GM18498 (cell line): ENCODE measurements around the gene CNOT6.

Experiments used
- ATAC-seq: cut with Tn5 transposase; IDR thresholded peaks from one replicate; pipeline ENCODE4 v1.9.1; 2021; ENCODE audit warnings: mild to moderate bottlenecking, moderate library complexity; ENCODE audit not compliant: unreplicated experiment

Gene CNOT6

GRCh38 chr5:180558232-180558631 lies 64.1 kb downstream of the CNOT6 start:
- ATAC-seq = no peak

DNA sequence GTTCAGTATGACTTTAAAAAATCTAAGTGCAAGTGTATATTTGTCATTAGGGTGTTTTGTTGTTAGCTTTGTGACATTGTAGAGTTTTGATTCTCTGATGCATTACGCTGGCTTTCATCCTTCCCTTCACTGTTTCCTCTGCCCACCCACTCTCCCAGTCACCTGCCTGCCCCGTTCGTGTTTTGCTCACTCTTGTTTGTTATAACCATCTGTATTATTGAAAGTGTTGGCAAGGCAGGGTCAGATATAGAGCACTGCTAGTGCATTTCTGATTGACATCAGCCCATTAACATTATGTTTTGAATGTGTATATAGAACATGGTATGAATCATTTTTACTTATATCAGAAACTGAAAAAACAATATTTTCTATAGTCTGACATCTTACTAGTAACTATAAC lies 69.8 kb downstream of the CNOT6 start:
- ATAC-seq = peak; percentile 36

DNA sequence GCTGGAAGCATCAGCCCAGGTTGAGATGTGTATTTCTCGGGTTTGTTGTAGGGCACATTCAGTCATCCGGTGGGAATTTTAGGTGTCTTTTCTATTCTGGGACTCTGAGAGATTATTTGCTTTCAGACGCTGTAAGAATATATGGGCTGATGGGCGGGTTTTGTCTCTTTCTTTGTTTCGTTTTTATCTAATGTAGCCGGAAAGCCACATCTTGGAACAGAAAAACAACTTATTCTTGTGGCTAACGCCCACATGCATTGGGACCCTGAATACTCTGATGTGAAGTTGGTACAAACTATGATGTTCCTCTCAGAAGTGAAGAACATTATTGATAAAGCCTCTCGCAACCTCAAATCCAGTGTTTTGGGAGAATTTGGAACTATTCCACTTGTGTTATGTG lies 74.7 kb downstream of the CNOT6 start:
- no peak for ATAC-seq

DNA sequence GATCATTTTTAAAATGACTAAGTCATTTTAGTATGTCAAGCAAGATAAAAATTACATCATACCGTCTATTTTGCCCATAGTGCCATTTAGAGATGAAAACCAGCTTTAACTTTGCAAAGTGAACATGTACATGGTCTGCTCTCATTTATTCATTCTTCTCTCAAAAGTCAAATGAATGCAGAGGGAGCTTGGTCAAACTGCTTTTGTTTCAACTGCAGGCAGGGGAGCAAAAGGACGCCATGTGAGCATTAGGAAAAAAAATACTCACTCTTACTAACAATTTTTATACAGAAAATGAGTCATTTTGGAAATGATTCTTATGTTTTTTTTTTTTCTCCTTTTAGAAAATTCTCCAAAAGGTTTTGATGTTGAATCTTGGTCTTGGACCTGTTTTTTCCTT lies 81.4 kb downstream of the CNOT6 start:
- no peak for ATAC-seq

DNA sequence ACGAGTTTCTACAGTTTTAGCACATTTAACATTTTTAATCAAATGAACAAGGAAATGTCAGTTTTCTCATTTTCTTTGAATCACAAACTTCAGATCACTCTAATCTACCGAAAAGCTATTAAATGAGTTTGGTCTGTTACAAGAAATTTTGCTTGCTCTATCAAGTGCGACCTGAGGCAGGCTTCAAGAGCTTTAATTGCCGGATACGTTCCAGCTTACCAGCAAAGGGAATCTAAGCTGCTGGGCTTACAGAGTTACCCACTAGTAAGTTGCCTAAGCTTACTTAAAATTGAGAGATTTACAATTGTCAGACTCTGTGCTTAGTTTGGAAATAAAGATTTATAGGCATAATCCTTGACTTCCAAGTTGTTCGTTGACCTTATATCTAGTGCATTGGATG lies 86.5 kb downstream of the CNOT6 start:
- no peak for ATAC-seq

GRCh38 chr5:180583738-180584137 lies 89.6 kb downstream of the CNOT6 start:
- ATAC-seq = no peak

GRCh38 chr5:180586204-180586603 lies 92.0 kb downstream of the CNOT6 start:
- no peak for ATAC-seq

DNA sequence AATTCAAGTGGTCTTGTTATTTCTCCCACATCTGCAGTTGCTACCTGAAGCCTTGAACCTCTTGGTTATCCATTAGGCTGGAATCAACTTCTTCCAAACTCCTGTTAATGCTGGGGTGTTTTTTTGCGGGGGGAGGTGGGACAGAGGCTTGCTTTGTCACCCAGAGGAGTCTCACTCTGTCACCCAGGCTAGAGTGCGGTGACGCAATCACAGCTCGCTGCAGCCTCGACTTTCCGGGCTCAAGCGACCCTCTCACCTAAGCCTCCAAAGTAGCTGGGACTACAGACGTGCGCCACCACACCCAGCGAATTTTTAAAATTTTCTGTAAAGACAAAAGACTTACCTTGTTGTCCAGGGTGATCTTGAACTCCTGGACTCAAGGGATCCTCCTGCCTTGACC lies 92.7 kb downstream of the CNOT6 start:
- ATAC-seq = no peak

GRCh38 chr5:180589771-180590542 lies 95.8 kb downstream of the CNOT6 start:
- ATAC-seq = peak; percentile 47

DNA sequence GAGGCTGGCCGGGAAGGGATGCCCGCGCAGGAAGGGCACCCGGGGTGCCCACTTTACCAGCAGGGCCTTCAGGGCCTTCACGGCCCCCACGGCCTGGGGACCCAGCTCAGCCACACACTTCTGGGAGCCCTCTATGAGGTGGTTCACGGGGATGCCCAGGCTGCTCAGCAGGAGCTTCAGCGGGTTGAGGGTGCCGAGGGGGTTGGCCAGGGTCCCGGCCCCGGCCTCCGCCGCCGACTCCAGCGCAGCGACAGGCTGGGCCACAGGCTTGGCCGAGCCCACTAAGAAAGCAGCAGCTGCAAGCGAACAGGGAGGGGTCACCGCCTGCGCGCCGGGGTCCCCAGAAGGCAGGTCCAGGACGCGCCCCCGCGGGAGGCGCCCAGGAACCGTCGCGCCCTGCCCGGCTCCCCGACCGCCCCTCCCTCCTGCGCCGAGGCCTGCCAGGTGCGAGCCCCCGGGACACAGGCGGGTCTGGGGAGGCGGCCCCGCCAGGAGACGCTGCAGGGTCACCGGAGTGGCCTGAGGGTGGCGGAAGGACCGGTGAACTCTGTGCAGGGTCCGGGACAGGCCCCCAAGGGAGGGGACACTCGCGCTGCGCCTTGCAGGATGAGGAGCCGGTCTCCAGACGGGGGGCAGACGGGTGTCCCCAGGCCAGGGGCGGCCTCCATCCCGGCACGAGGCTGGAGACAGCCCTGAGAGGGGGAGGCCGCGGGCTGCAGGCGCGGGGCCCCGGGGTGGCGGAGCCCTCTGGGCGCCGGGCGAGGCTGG lies 96.5 kb downstream of the CNOT6 start:
- peak; percentile 12 for ATAC-seq

DNA sequence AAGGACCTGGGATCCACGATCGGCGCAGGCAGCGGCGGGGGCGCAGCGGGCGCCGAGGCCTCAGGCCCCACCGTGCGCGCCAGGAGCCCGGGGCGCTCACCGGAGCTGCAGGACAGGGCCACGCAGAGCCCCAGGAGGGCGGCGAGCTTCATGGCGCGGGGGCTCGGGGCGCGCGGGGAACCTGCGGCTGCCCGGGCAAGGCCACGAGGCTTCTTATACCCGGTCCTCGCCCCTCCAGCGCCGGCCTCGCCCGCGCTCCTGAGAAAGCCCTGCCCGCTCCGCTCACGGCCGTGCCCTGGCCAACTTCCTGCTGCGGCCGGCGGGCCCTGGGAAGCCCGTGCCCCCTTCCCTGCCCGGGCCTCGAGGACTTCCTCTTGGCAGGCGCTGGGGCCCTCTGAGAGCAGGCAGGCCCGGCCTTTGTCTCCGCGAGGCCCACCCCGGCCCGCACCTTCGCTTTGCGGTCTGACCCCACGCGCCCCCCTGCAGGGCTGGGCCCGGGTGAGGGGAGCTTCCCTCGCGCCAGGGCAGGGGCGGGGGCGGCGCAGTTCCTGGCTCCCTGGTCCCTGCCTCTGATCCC lies 97.2 kb downstream of the CNOT6 start, which contains the start of gene SCGB3A1:
TSS of gene SCGB3A1 (minus strand) at position 189 of the 577 bp plus-strand sequence. CDS start at position 152, 37 bp downstream.
- ATAC-seq = no peak

- no peak for ATAC-seq
These were observed 98.0 kb downstream of the CNOT6 start for GRCh38 chr5:180592176-180592575.

GRCh38 chr5:180593446-180594206 lies 99.4 kb downstream of the CNOT6 start:
- ATAC-seq = no peak

DNA sequence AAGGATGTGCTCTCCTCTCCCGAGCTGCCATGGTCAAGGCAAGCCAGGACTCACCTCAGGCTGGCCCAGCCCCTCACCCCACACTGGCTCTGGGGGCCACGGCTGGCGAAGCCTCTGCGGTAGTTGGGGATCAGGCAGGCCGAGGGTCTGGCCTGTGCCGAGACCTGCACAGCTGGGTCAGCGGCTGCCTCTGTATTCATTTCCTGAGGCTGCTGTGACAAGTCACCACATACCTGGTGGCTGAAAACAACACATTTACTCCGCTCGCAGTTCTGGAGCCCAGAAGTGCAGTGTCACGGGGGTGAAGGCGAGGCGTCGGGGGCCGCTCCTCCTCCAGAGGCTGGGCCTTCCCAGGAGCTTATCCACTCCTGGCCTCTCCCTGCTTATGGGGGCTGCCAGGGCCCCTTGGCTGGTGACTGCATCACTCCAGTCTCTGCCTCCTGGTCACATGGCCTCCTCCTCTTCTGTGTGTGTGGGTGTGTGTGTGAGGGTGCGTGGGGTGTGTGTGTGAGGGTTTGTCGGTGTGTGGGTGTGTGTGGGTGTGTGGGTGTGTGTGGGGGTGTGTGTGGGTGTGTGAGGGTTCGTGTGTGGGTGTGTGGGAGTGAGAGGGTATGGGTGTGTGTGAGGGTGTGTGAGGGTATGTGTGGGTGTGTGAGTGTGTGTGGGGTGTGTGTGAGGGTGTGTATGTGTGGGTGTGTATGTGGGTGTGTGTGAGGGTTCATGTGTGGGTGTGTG lies 100.3 kb downstream of the CNOT6 start:
- no peak for ATAC-seq

DNA sequence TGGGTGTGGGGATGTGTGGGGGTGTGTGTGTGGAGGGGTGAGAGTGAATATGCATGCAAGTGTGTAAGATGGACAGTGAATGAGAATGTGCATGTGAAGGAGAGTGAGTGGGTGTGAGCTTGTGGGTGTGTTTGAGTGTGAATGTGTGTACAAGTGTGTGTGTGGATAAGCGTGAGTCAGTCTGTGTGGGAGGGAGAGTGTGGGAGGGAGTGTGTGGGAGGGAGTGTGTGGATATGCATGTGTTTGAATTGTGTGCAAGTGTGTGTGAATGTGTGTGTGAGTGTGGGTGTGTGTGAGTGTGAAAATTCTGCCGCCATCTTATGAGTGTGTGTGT lies 100.8 kb downstream of the CNOT6 start:
- no peak for ATAC-seq

DNA sequence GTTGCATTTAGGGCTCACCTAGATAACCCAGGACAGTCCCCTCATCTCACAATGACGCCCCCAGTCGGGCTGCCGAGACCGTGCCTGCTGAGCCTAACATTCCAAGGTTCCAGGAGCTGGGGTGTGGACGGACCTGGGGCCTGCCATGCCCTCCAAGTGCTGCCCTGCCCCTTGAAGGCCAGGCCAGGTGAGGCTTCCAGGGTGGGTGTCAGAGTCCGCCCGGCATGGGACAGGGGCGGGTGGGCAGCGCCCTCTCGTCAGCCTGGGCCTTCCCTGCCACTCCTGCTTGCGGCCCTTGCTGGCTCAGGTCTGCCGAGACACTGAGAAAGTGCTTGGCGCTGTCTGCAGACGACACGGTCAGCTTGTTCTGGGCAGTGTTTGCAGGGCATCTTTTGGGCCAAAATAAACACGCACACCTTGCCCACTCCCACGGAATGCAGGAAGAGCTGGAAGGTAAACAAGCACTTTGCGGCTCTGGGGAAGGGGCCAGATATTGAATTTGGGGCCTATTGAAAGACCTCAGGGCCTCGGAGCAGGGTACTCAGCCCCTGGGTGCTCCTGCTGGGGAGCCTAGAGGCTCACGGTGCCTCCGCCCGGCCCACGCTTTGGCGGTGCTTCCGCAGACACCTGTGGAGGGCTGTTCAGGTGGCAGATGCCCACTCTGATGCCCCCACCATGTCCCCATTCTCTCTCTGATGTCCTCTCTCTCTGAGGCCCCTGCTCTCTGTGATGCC lies 101.4 kb downstream of the CNOT6 start:
- no peak for ATAC-seq

- no peak for ATAC-seq
These were observed 102.0 kb downstream of the CNOT6 start for GRCh38 chr5:180596115-180596667.

DNA sequence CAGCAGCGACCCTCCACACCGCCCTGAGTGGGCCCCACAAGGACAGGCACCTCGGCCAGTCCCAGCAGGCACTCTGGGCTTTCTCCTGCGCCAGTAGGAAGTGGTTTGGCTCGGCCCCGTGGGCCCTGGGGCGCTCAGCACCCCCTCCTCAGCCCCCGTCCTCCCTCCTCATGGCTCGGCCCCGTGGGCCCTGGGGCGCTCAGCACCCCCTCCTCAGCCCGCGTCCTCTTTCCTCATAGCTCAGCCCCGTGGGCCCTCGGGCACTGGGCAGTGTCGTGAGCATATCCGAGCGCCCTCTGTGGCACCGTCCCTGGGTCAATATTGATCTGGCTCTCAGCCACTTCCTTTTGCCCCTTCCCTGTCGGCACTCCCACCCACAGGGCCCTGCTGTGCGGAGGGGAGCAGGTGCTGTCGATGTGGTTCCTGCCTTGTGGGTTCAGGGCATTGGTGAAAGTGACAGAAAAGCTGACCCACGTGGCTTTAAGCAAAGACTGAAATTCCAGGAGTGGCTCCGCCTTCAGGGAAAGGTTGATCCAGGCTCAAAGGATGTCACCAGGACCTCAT lies 102.6 kb downstream of the CNOT6 start:
- ATAC-seq = no peak

DNA sequence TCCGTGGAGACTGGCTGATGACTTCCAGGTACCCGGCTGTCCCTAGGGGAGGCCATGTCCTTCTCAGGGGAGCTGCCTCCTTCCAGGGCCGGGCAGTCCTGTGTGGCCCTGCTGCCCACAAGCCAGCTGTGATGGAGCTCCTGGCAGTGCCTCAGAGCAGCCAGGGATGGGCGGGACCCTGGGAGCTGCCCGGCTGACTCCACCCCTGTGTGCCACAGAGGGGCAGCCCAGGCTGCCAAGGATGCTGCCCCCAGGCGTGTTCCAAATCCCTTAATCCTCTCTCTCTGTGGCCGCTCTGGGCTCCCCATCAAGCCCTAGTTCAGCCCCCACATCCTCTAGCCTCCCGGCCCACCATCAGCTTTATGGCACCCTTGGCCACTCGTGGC lies 104.1 kb downstream of the CNOT6 start:
- ATAC-seq = no peak
